ENCODE results near the gene EIPR1. TPM values are rescaled to one million over a fixed set of nuclear protein-coding genes. Genes with fewer than 3 reads are reported as not detected.

Gene EIPR1
- total and polyA plus RNA-seq, 2 of the 13 experiments (the other 11 are each of a cell fraction or from before 2014, with no cell fraction given) = 70.0 to 96.3 TPM

DNA sequence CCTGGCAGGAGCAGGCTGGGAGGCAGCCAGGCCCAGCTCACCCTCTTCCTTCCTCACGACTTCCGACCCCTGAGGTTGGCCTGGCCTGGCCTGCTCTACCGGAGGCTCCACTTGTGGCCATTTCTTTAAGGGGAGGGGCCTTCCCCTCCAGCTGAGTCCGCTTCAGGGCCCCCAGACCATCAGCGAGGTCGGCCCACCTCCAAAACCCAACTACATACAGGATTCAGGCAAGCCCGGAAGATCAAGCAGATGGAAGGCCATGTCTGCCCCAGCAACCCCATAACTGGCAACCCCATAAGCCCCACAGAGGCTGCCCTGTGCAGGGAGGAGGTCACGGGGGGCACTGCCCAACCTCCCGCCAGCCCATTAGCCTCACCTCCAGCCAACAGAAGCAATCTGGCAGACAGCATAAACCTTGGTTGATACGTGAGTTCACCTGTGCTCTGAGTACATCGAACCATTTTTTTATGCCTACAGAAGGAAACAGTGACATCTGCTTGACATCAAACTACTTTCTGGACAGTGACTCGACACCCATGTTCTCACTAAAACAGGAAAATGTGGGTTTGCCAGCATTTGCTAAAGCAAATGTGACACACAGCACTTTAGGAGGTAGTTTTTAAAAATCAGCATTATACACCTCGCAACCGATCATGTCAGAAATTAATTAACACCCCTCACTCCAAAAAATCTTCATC is 98.9 kb downstream of the EIPR1 start:
- Histone ChIP-seq H3K4me2 (ENCODE audit: low read depth, low read length) (no peak overlapping the region), H3K9me3 (ENCODE audit: low read length) (no peaks in the 10 kb centered on the region), H3K27me3 (ENCODE audit: control insufficient read depth in 1 of 2, insufficient read depth in 2 of 2, low read length in 2 of 2) (no peaks in the 10 kb centered on the region), H3K79me2 (ENCODE audit: insufficient read depth, low read length) (no peaks in the 10 kb centered on the region), H3K4me3 (replicated peaks in 1 of 3; ENCODE audit: insufficient read depth in 1 of 3, low read depth in 2 of 3, low read length in 3 of 3) (no peak overlapping the region), H2AFZ (ENCODE audit: low read length) (no peak overlapping the region), H3K4me1 (ENCODE audit: insufficient read depth, low read length) (no peaks in the 10 kb centered on the region), H3K36me3 (replicated peaks in 1 of 2; ENCODE audit: control insufficient read depth in 1 of 2, insufficient read depth in 2 of 2, low read length in 2 of 2) (peaks cover 5 to 8% of the 10 kb centered on the region in 2 experiments; a peak in 4 of 5 replicates), H4K20me1 (ENCODE audit: insufficient read depth, low read length) (no peaks in the 10 kb centered on the region; the same call in 1 of the 2 replicates), H3K27ac (ENCODE audit: extremely low read length, insufficient read depth, low read length) (no peak overlapping the region), H3K9ac (ENCODE audit: insufficient read depth, low read depth, low read length) (no peak overlapping the region)
- POLR2A ChIA-PET = interaction anchor here (0.9 kb wide), 1 partner anchor 53 kb away, joined by 3 read pairs; no protein-coding TSS in a partner anchor
- CTCF ChIA-PET (ENCODE audit: low intra/inter-chr PET ratio, low total read pairs) = no interaction called here
- intact Hi-C loops (cut with micrococcal nuclease; ENCODE audit: unreplicated experiment) = no loop called here
- WGBS (ENCODE audit: low lambda C conversion rate) = 95% methylated on average over 14 of the region's 14 CpGs
- DNase-seq (ENCODE audit: low spot score) = no peak
- BruUV-seq (replicated peaks) = no TSS peak
- in situ Hi-C loops (cut with HindIII; ENCODE audit: extremely low pct_ligation_motif_present, low pct_unique_long_range_greater_than_20kb) = no loop called here
- ATAC-seq = no peak
- FAIRE-seq = no peak
- TF ChIP-seq, protein P1, sequence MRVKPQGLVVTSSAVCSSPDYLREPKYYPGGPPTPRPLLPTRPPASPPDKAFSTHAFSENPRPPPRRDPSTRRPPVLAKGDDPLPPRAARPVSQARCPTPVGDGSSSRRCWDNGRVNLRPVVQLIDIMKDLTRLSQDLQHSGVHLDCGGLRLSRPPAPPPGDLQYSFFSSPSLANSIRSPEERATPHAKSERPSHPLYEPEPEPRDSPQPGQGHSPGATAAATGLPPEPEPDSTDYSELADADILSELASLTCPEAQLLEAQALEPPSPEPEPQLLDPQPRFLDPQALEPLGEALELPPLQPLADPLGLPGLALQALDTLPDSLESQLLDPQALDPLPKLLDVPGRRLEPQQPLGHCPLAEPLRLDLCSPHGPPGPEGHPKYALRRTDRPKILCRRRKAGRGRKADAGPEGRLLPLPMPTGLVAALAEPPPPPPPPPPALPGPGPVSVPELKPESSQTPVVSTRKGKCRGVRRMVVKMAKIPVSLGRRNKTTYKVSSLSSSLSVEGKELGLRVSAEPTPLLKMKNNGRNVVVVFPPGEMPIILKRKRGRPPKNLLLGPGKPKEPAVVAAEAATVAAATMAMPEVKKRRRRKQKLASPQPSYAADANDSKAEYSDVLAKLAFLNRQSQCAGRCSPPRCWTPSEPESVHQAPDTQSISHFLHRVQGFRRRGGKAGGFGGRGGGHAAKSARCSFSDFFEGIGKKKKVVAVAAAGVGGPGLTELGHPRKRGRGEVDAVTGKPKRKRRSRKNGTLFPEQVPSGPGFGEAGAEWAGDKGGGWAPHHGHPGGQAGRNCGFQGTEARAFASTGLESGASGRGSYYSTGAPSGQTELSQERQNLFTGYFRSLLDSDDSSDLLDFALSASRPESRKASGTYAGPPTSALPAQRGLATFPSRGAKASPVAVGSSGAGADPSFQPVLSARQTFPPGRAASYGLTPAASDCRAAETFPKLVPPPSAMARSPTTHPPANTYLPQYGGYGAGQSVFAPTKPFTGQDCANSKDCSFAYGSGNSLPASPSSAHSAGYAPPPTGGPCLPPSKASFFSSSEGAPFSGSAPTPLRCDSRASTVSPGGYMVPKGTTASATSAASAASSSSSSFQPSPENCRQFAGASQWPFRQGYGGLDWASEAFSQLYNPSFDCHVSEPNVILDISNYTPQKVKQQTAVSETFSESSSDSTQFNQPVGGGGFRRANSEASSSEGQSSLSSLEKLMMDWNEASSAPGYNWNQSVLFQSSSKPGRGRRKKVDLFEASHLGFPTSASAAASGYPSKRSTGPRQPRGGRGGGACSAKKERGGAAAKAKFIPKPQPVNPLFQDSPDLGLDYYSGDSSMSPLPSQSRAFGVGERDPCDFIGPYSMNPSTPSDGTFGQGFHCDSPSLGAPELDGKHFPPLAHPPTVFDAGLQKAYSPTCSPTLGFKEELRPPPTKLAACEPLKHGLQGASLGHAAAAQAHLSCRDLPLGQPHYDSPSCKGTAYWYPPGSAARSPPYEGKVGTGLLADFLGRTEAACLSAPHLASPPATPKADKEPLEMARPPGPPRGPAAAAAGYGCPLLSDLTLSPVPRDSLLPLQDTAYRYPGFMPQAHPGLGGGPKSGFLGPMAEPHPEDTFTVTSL (CRISPR knock-in tag; IDR thresholded peaks at IDR 0.05; ENCODE audit: borderline replicate concordance) = no peak
- TF ChIP-seq NCOA2 (CRISPR knock-in tag; IDR thresholded peaks at IDR 0.05) (no peak), ZNF777 (CRISPR knock-in tag; IDR thresholded peaks at IDR 0.05) (no peak), CBX1 (IDR thresholded peaks at IDR 0.05; ENCODE audit: low read depth) (no peak), ZNF468 (CRISPR knock-in tag; IDR thresholded peaks at IDR 0.05) (no peak), YEATS4 (CRISPR knock-in tag; IDR thresholded peaks at IDR 0.05; ENCODE audit: borderline replicate concordance) (no peak), SETDB1 (CRISPR knock-in tag; IDR thresholded peaks at IDR 0.05; ENCODE audit: borderline replicate concordance) (no peak), ATF7 (IDR thresholded peaks at IDR 0.05) (no peak), ATF7 (CRISPR knock-in tag; IDR thresholded peaks at IDR 0.05) (no peak), KDM4B (CRISPR knock-in tag; IDR thresholded peaks at IDR 0.05) (no peak)
- TF ChIP-seq, protein P2, sequence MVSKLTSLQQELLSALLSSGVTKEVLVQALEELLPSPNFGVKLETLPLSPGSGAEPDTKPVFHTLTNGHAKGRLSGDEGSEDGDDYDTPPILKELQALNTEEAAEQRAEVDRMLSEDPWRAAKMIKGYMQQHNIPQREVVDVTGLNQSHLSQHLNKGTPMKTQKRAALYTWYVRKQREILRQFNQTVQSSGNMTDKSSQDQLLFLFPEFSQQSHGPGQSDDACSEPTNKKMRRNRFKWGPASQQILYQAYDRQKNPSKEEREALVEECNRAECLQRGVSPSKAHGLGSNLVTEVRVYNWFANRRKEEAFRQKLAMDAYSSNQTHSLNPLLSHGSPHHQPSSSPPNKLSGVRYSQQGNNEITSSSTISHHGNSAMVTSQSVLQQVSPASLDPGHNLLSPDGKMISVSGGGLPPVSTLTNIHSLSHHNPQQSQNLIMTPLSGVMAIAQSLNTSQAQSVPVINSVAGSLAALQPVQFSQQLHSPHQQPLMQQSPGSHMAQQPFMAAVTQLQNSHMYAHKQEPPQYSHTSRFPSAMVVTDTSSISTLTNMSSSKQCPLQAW (CRISPR knock-in tag; IDR thresholded peaks at IDR 0.05) = no peak
- TF ChIP-seq, protein P3, sequence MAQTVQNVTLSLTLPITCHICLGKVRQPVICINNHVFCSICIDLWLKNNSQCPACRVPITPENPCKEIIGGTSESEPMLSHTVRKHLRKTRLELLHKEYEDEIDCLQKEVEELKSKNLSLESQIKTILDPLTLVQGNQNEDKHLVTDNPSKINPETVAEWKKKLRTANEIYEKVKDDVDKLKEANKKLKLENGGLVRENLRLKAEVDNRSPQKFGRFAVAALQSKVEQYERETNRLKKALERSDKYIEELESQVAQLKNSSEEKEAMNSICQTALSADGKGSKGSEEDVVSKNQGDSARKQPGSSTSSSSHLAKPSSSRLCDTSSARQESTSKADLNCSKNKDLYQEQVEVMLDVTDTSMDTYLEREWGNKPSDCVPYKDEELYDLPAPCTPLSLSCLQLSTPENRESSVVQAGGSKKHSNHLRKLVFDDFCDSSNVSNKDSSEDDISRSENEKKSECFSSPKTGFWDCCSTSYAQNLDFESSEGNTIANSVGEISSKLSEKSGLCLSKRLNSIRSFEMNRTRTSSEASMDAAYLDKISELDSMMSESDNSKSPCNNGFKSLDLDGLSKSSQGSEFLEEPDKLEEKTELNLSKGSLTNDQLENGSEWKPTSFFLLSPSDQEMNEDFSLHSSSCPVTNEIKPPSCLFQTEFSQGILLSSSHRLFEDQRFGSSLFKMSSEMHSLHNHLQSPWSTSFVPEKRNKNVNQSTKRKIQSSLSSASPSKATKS (CRISPR knock-in tag; IDR thresholded peaks at IDR 0.05) = no peak
- TF ChIP-seq, protein P4, sequence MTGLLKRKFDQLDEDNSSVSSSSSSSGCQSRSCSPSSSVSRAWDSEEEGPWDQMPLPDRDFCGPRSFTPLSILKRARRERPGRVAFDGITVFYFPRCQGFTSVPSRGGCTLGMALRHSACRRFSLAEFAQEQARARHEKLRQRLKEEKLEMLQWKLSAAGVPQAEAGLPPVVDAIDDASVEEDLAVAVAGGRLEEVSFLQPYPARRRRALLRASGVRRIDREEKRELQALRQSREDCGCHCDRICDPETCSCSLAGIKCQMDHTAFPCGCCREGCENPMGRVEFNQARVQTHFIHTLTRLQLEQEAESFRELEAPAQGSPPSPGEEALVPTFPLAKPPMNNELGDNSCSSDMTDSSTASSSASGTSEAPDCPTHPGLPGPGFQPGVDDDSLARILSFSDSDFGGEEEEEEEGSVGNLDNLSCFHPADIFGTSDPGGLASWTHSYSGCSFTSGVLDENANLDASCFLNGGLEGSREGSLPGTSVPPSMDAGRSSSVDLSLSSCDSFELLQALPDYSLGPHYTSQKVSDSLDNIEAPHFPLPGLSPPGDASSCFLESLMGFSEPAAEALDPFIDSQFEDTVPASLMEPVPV (CRISPR knock-in tag; IDR thresholded peaks at IDR 0.05) = no peak

Measured in HepG2 (cell line).